Neural cell (in vitro differentiated cells): ENCODE data around the gene IL22.

Source experiments
- CTCF ChIP-seq: fragments of 450-650 bp; IDR thresholded peaks from 2 replicates; pipeline ENCODE4 v1.5.1; 2014; ENCODE audit warnings: antibody characterized with exemption, mild to moderate bottlenecking, moderate library complexity; ENCODE audit not compliant: poor library complexity, severe bottlenecking
- EP300 ChIP-seq: fragments of 450-650 bp; conservative IDR thresholded peaks from 2 replicates; pipeline ENCODE4 v1.6.1; 2014; ENCODE audit warnings: antibody characterized with exemption, mild to moderate bottlenecking, moderate library complexity; ENCODE audit not compliant: poor library complexity, severe bottlenecking
- EZH2 ChIP-seq: fragments of 200-600, 300-800 bp; shearing (Covaris generic), sonication (generic); IDR thresholded peaks from 2 replicates; pipeline ENCODE4 v1.6.1; 2014; ENCODE audit warnings: antibody characterized with exemption, low read length, borderline replicate concordance, mild to moderate bottlenecking; ENCODE audit not compliant: insufficient read depth, poor library complexity, severe bottlenecking
- POLR2AphosphoS5 ChIP-seq: IDR thresholded peaks from 2 replicates; pipeline ENCODE4 v1.6.1; 2012
- RAD21 ChIP-seq: fragments of 450-650 bp; conservative IDR thresholded peaks from 2 replicates; pipeline ENCODE4 v1.6.1; 2014; ENCODE audit warnings: antibody characterized with exemption, mild to moderate bottlenecking, moderate library complexity
- TAF1 ChIP-seq: IDR thresholded peaks from 2 replicates; pipeline ENCODE4 v1.6.1; 2012; ENCODE audit warnings: low read depth

GRCh38 chr12:68203460-68203875, 49.9 kb downstream of the IL22 start:
- TF ChIP-seq CTCF = no peak
- TF ChIP-seq EZH2 = no peak
- no peak for TF ChIP-seq EP300
- no peak for TF ChIP-seq RAD21
- no peak for TF ChIP-seq TAF1
- no peak for TF ChIP-seq POLR2AphosphoS5
